H9 (cell line): ENCODE measurements around the gene FDPS. TPM values are rescaled to one million over a fixed set of nuclear protein-coding genes. Genes with fewer than 3 reads are reported as not detected.

Source experiments
- DNase-seq: peaks from one replicate; pipeline ENCODE4 v3.0.0-alpha.2; 2017
- H2AFZ ChIP-seq: one replicate; pipeline ENCODE4 v1.6.1; 2013; ENCODE audit warnings: mild to moderate bottlenecking, low read length, control low read depth, moderate library complexity
- H2AK5ac ChIP-seq: 2 replicates; pipeline ENCODE4 v1.6.1; 2013; ENCODE audit warnings: low read length, control low read depth, mixed read lengths; ENCODE audit not compliant: insufficient read length
- H2BK120ac ChIP-seq: one replicate; pipeline ENCODE4 v1.6.1; 2013; ENCODE audit warnings: low read depth, mild to moderate bottlenecking, low read length, control low read depth, inconsistent platforms; ENCODE audit not compliant: poor library complexity, severe bottlenecking
- H2BK12ac ChIP-seq: 2 replicates; pipeline ENCODE4 v1.6.1; 2013; ENCODE audit warnings: low read length, control low read depth, mixed read lengths, low read depth; ENCODE audit not compliant: insufficient read length
- H2BK15ac ChIP-seq: 2 replicates; pipeline ENCODE4 v1.6.1; 2013; ENCODE audit warnings: low read depth, low read length, control low read depth
- H2BK20ac ChIP-seq: one replicate; pipeline ENCODE4 v1.6.1; 2013; ENCODE audit warnings: low read depth, mild to moderate bottlenecking, low read length, control low read depth, inconsistent platforms; ENCODE audit not compliant: poor library complexity, severe bottlenecking
- H2BK5ac ChIP-seq: 2 replicates; pipeline ENCODE4 v1.6.1; 2013; ENCODE audit warnings: low read length, control low read depth, mixed read lengths; ENCODE audit not compliant: insufficient read length
- H3K14ac ChIP-seq: 2 replicates; pipeline ENCODE4 v1.6.1; 2013; ENCODE audit warnings: low read length, control low read depth; ENCODE audit not compliant: insufficient read depth
- H3K18ac ChIP-seq: 2 replicates; pipeline ENCODE4 v1.6.1; 2013; ENCODE audit warnings: low read depth, mild to moderate bottlenecking, mixed read lengths, low read length, control low read depth; ENCODE audit not compliant: insufficient read length
- H3K23ac ChIP-seq: 2 replicates; pipeline ENCODE4 v1.6.1; 2013; ENCODE audit warnings: low read length, control low read depth, mixed read lengths, low read depth; ENCODE audit not compliant: insufficient read length
- H3K23me2 ChIP-seq: 2 replicates; pipeline ENCODE4 v1.6.1; 2013; ENCODE audit warnings: low read depth, mild to moderate bottlenecking, mixed read lengths, low read length, control low read depth; ENCODE audit not compliant: insufficient read length, poor library complexity, severe bottlenecking
- H3K27ac ChIP-seq: 2 replicates; pipeline ENCODE4 v1.5.1; 2013; ENCODE audit warnings: low read length, control low read depth, mixed read lengths, low read depth; ENCODE audit not compliant: insufficient read length
- H3K27me3 ChIP-seq: 2 replicates; pipeline ENCODE4 v1.6.1; 2013; ENCODE audit warnings: low read length, control low read depth, inconsistent platforms; ENCODE audit not compliant: insufficient read depth
- H3K4ac ChIP-seq: 2 replicates; pipeline ENCODE4 v1.6.1; 2013; ENCODE audit warnings: low read depth, mild to moderate bottlenecking, control low read depth, inconsistent platforms, low read length, moderate library complexity
- H3K4me1 ChIP-seq: 2 replicates; pipeline ENCODE4 v1.6.1; 2013; ENCODE audit warnings: low read length, control low read depth, inconsistent platforms; ENCODE audit not compliant: insufficient read depth
- H3K4me2 ChIP-seq: 2 replicates; pipeline ENCODE4 v1.6.1; 2013; ENCODE audit warnings: low read length, control low read depth, mixed read lengths; ENCODE audit not compliant: insufficient read length, insufficient read depth
- H3K56ac ChIP-seq: 2 replicates; pipeline ENCODE4 v1.6.1; 2013; ENCODE audit warnings: low read depth, mild to moderate bottlenecking, mixed read lengths, low read length, control low read depth; ENCODE audit not compliant: insufficient read length
- H3K79me1 ChIP-seq: 2 replicates; pipeline ENCODE4 v1.6.1; 2013; ENCODE audit warnings: low read depth, mild to moderate bottlenecking, moderate library complexity, low read length, control low read depth, inconsistent platforms; ENCODE audit not compliant: insufficient read depth, poor library complexity, severe bottlenecking
- H3K79me2 ChIP-seq: 2 replicates; pipeline ENCODE4 v1.6.1; 2013; ENCODE audit warnings: low read length, control low read depth, inconsistent platforms; ENCODE audit not compliant: insufficient read depth
- H3K9ac ChIP-seq: 2 replicates; pipeline ENCODE4 v1.6.1; 2013; ENCODE audit warnings: low read length, control low read depth, mixed read lengths; ENCODE audit not compliant: insufficient read length; ENCODE audit errors: extremely low read depth
- H3K9me3 ChIP-seq: one replicate; pipeline ENCODE4 v1.6.1; 2013; ENCODE audit warnings: low read depth, low read length, inconsistent platforms; ENCODE audit not compliant: control insufficient read depth
- H3T11ph ChIP-seq: one replicate; pipeline ENCODE4 v1.6.1; 2013; ENCODE audit warnings: mild to moderate bottlenecking, low read length, control low read depth, inconsistent platforms
- H4K20me1 ChIP-seq: one replicate; pipeline ENCODE4 v1.6.1; 2013; ENCODE audit not compliant: control insufficient read depth, insufficient read length, insufficient read depth
- H4K5ac ChIP-seq: 2 replicates; pipeline ENCODE4 v1.6.1; 2013; ENCODE audit warnings: low read depth, mild to moderate bottlenecking, mixed read lengths, low read length, control low read depth; ENCODE audit not compliant: insufficient read length
- H4K8ac ChIP-seq: replicated peaks from 2 replicates; pipeline ENCODE4 v1.6.1; 2013; ENCODE audit warnings: low read length, control low read depth, mixed read lengths, low read depth; ENCODE audit not compliant: insufficient read length
- H4K91ac ChIP-seq: 2 replicates; pipeline ENCODE4 v1.6.1; 2013; ENCODE audit warnings: low read depth, mild to moderate bottlenecking, moderate library complexity, mixed read lengths, low read length, control low read depth; ENCODE audit not compliant: insufficient read length
- H3K27ac Mint-ChIP-seq, 3 experiments: 2 replicates in 2 of 3; 3 replicates in 1 of 3; pipeline ENCODE4 v1.8.0; 2020 to 2021; ENCODE audit warnings: mixed read lengths in 3 of 3, mild to moderate bottlenecking in 1 of 3, moderate library complexity in 1 of 3
- H3K27me3 Mint-ChIP-seq: 2 replicates; pipeline ENCODE4 v1.8.0; 2021; ENCODE audit warnings: low read depth, mild to moderate bottlenecking, moderate library complexity, mixed read lengths
- H3K36me3 Mint-ChIP-seq, 3 experiments: 2 replicates in 2 of 3; 3 replicates in 1 of 3; pipeline ENCODE4 v1.8.0; 2020 to 2021; ENCODE audit warnings: low read depth in 3 of 3, mixed read lengths in 3 of 3; ENCODE audit not compliant: insufficient read depth in 1 of 3
- H3K4me1 Mint-ChIP-seq, 2 experiments: 2 replicates each; pipeline ENCODE4 v1.8.0; 2020; ENCODE audit warnings: mixed read lengths in 2 of 2
- H3K4me3 Mint-ChIP-seq, 2 experiments: 2 replicates in 1 of 2; 3 replicates in 1 of 2; pipeline ENCODE4 v1.8.0; 2020 to 2021; ENCODE audit warnings: mild to moderate bottlenecking in 2 of 2, mixed read lengths in 2 of 2, moderate library complexity in 1 of 2
- H3K9me3 Mint-ChIP-seq, 2 experiments: 2 replicates in 1 of 2; 3 replicates in 1 of 2; pipeline ENCODE4 v1.8.0; 2020; ENCODE audit warnings: mild to moderate bottlenecking in 2 of 2, mixed read lengths in 2 of 2, moderate library complexity in 1 of 2
- WGBS: extraction: QIAGEN DNeasy Blood & Tissue Kit; methylation state at CpG from one replicate; pipeline ENCODE4 v1.1.7; 2013; ENCODE audit warnings: missing lambda C conversion rate, low lambda C conversion rate, mixed read lengths; ENCODE audit not compliant: insufficient read length; ENCODE audit errors: extremely low coverage; 5-methylcytosine and 5-hydroxymethylcytosine counted together
- total RNA-seq: library from RNA; stranded (reverse); gene quantifications from 2 replicates; pipeline ENCODE4 v1.2.1, GENCODE V29; 2021
- TF ChIP-seq, protein P1 (sequence below): fragments of 200-600 bp; sonication (generic); conservative IDR thresholded peaks from 3 replicates; pipeline ENCODE4 v1.8.0; 2021; ENCODE audit warnings: antibody characterized with exemption, mild to moderate bottlenecking

Gene FDPS
- total RNA-seq, 1 experiment from 2014 or later: 273 TPM

DNA sequence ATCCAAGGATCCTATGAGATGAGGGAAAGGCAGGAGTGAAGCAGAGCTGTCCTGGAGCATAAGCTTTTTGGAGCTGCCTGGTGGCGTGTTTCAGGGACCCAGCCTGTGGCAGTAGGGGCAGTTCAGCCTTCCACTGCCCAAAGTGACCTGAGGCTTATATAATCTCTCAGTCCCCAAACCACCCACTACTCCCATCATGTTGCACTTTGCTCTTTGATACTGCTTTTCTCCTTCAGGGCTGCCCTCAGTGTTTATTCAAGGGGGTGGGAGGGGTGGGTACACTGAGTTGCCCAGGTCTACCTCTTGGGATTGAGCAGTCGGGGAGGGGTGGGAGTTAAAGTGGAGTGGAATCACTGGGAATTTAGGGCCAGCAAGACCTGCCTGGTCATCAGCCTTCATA is 22.1 kb upstream of the FDPS start:
- no peak overlapping the region for H4K91ac ChIP-seq
- H3K14ac ChIP-seq: no peak overlapping the region
- H3K4me2 ChIP-seq: no peak overlapping the region
- no peaks in the 10 kb centered on the region for H3K79me2 ChIP-seq
- H3T11ph ChIP-seq: no peak overlapping the region
- H3K36me3 Mint-ChIP-seq: peaks cover 4 to 12% (median 4%) of the 10 kb centered on the region in 3 experiments; a peak in 4 of 7 replicates
- H3K18ac ChIP-seq: no peak overlapping the region
- no peak overlapping the region for H2BK5ac ChIP-seq
- H2AK5ac ChIP-seq: no peak overlapping the region
- H3K56ac ChIP-seq: no peak overlapping the region
- no peak overlapping the region for H2BK120ac ChIP-seq
- H3K27me3 ChIP-seq: no peaks in the 10 kb centered on the region
- H3K4ac ChIP-seq: no peak overlapping the region
- H2BK15ac ChIP-seq: no peak overlapping the region
- H3K23me2 ChIP-seq: peaks cover 3% of the 10 kb centered on the region
- no peaks in the 10 kb centered on the region for H3K9me3 ChIP-seq
- H3K4me3 Mint-ChIP-seq: no peak overlapping the region; a peak in 1 of 5 replicates
- H4K5ac ChIP-seq: no peak overlapping the region
- no peak overlapping the region for H2BK20ac ChIP-seq
- WGBS: no CpG with 5 or more reads among the region's 2 CpGs
- no peak overlapping the region for H3K27ac ChIP-seq
- peaks cover 0 to 3% of the 10 kb centered on the region in 2 experiments; a peak in 1 of 4 replicates for H3K4me1 Mint-ChIP-seq
- H3K27ac Mint-ChIP-seq: no peak overlapping the region
- no peak overlapping the region for H3K23ac ChIP-seq
- no peak for DNase-seq
- H3K9me3 Mint-ChIP-seq: no peaks in the 10 kb centered on the region
- H3K79me1 ChIP-seq: no peaks in the 10 kb centered on the region
- no peaks in the 10 kb centered on the region for H3K4me1 ChIP-seq
- TF ChIP-seq, protein P1, sequence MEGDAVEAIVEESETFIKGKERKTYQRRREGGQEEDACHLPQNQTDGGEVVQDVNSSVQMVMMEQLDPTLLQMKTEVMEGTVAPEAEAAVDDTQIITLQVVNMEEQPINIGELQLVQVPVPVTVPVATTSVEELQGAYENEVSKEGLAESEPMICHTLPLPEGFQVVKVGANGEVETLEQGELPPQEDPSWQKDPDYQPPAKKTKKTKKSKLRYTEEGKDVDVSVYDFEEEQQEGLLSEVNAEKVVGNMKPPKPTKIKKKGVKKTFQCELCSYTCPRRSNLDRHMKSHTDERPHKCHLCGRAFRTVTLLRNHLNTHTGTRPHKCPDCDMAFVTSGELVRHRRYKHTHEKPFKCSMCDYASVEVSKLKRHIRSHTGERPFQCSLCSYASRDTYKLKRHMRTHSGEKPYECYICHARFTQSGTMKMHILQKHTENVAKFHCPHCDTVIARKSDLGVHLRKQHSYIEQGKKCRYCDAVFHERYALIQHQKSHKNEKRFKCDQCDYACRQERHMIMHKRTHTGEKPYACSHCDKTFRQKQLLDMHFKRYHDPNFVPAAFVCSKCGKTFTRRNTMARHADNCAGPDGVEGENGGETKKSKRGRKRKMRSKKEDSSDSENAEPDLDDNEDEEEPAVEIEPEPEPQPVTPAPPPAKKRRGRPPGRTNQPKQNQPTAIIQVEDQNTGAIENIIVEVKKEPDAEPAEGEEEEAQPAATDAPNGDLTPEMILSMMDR: no peak
- no peak overlapping the region for H3K9ac ChIP-seq
- H2AFZ ChIP-seq: no peak overlapping the region
- H4K8ac ChIP-seq: no peak overlapping the region
- no peaks in the 10 kb centered on the region for H4K20me1 ChIP-seq
- H2BK12ac ChIP-seq: no peak overlapping the region
- no peaks in the 10 kb centered on the region; the same call in 1 of the 2 replicates for H3K27me3 Mint-ChIP-seq
